HepG2 (cell line): ENCODE data around the gene GRIFIN. TPM values are rescaled to one million over a fixed set of nuclear protein-coding genes. Genes with fewer than 3 reads are reported as not detected.

Source experiments
- ATAC-seq: fragments of 200-7000 bp; cut with Tn5 transposase; 3 replicates; pipeline ENCODE4 v1.9.1; 2020; ENCODE audit warnings: mild to moderate bottlenecking, moderate library complexity
- BruUV-seq: library from RNA; stranded (reverse); fragments of 400-500 nt; replicated peaks from 2 replicates; lab custom pipeline; 2021; lab: Mats Ljungman, UMichigan
- CTCF ChIA-PET: fragments of 300-600 bp; formaldehyde crosslinking; extraction: SDS; loops from one replicate; lab custom pipeline; 2021; ENCODE audit warnings: low total read pairs, inconsistent platforms, low intra/inter-chr PET ratio; lab: Yijun Ruan, JAX
- POLR2A ChIA-PET: fragments of 350-600 bp; sonication (Branson Sonifier 250); formaldehyde crosslinking; loops from one replicate; lab custom pipeline; 2020; ENCODE audit warnings: antibody characterized with exemption, inconsistent platforms; lab: Yijun Ruan, JAX
- DNase-seq: peaks from one replicate; pipeline ENCODE4 v3.0.0-alpha.2; 2015; ENCODE audit warnings: low spot score
- FAIRE-seq: peaks from 3 replicates; lab custom pipeline; 2011; peaks lifted over from hg19 to GRCh38; lab: Jason Lieb, UNC
- H2AFZ ChIP-seq: one replicate; pipeline ENCODE4 v1.6.1; 2011; ENCODE audit warnings: low read length, inconsistent platforms
- H3K27ac ChIP-seq: fragments of 300-600 bp; 3 replicates; pipeline ENCODE4 v1.8.0; 2011; ENCODE audit warnings: mixed run types, mild to moderate bottlenecking, mixed read lengths, low read length, inconsistent platforms; ENCODE audit not compliant: insufficient read depth; ENCODE audit errors: extremely low read length
- H3K27me3 ChIP-seq, 2 experiments: fragments of 200-600 bp in 1 of 2; 2 replicates in 1 of 2; 3 replicates in 1 of 2; pipeline versions ENCODE4 v1.6.0 to v1.8.0; 2011; ENCODE audit warnings: low read length in 2 of 2, mild to moderate bottlenecking in 2 of 2, moderate library complexity in 2 of 2, inconsistent platforms in 1 of 2; ENCODE audit not compliant: insufficient read depth in 2 of 2, control insufficient read depth in 1 of 2
- H3K36me3 ChIP-seq, 2 experiments: fragments of 200-600 bp in 1 of 2; replicated peaks in 1 of 2; 2 replicates in 1 of 2; 3 replicates in 1 of 2; pipeline versions ENCODE4 v1.5.1 to v1.8.0; 2011; ENCODE audit warnings: low read length in 2 of 2, inconsistent platforms in 1 of 2; ENCODE audit not compliant: insufficient read depth in 2 of 2, control insufficient read depth in 1 of 2
- H3K4me1 ChIP-seq: 2 replicates; pipeline ENCODE4 v1.5.1; 2012; ENCODE audit warnings: low read length, inconsistent platforms; ENCODE audit not compliant: insufficient read depth
- H3K4me2 ChIP-seq: 2 replicates; pipeline ENCODE4 v1.6.0; 2011; ENCODE audit warnings: low read depth, low read length, inconsistent platforms
- H3K4me3 ChIP-seq, 3 experiments: fragments of 200-600 bp in 1 of 3; sonication (generic), shearing (Covaris generic) in 1 of 3; replicated peaks in 1 of 3; 2 replicates each; pipeline ENCODE4 v1.5.1; 2011 to 2016; ENCODE audit warnings: low read length in 3 of 3, inconsistent platforms in 2 of 3, low read depth in 2 of 3, mild to moderate bottlenecking in 2 of 3, control low read depth in 1 of 3, mixed read lengths in 1 of 3; ENCODE audit not compliant: insufficient read depth in 1 of 3
- H3K79me2 ChIP-seq: one replicate; pipeline ENCODE4 v1.6.1; 2011; ENCODE audit warnings: low read length, inconsistent platforms; ENCODE audit not compliant: insufficient read depth
- H3K9ac ChIP-seq: 2 replicates; pipeline ENCODE4 v1.6.0; 2011; ENCODE audit warnings: mild to moderate bottlenecking, low read depth, low read length, inconsistent platforms; ENCODE audit not compliant: insufficient read depth
- H3K9me3 ChIP-seq: 2 replicates; pipeline ENCODE4 v1.5.1; 2012; ENCODE audit warnings: mild to moderate bottlenecking, low read length
- H4K20me1 ChIP-seq: 2 replicates; pipeline ENCODE4 v1.6.0; 2011; ENCODE audit warnings: inconsistent platforms, mild to moderate bottlenecking, low read length, moderate library complexity; ENCODE audit not compliant: insufficient read depth
- AKAP8 ChIP-seq: sonication (generic); formaldehyde crosslinking; IDR thresholded peaks from 2 replicates; pipeline ENCODE4 v1.5.1; 2020; ENCODE audit warnings: mild to moderate bottlenecking, missing genetic modification reagents
- KDM4B ChIP-seq: sonication (generic); formaldehyde crosslinking; IDR thresholded peaks from 2 replicates; pipeline ENCODE4 v1.4.0; 2020; ENCODE audit warnings: missing genetic modification reagents
- LBX2 ChIP-seq: sonication (generic); formaldehyde crosslinking; IDR thresholded peaks from 2 replicates; pipeline ENCODE4 v1.5.0; 2020; ENCODE audit warnings: missing genetic modification reagents, mild to moderate bottlenecking, borderline replicate concordance
- PHF20 ChIP-seq: sonication (generic); formaldehyde crosslinking; IDR thresholded peaks from 2 replicates; pipeline ENCODE4 v1.5.0; 2020; ENCODE audit warnings: mild to moderate bottlenecking, missing genetic modification reagents
- TOE1 ChIP-seq: sonication (generic); formaldehyde crosslinking; IDR thresholded peaks from 2 replicates; pipeline ENCODE4 v1.4.0; 2020; ENCODE audit warnings: mild to moderate bottlenecking, missing genetic modification reagents
- ZBTB10 ChIP-seq: sonication (generic); formaldehyde crosslinking; IDR thresholded peaks from 2 replicates; pipeline ENCODE4 v1.4.0; 2020; ENCODE audit warnings: missing genetic modification reagents, borderline replicate concordance
- ZNF646 ChIP-seq: sonication (generic); formaldehyde crosslinking; IDR thresholded peaks from 2 replicates; pipeline ENCODE4 v1.9.0; 2021; ENCODE audit warnings: mild to moderate bottlenecking, missing genetic modification reagents
- ZSCAN30 ChIP-seq: sonication (generic); formaldehyde crosslinking; IDR thresholded peaks from 2 replicates; pipeline ENCODE4 v1.5.0; 2020; ENCODE audit warnings: mild to moderate bottlenecking, missing genetic modification reagents
- WGBS: methylation state at CpG from one replicate; pipeline ENCODE4 v1.1.6; 2017; ENCODE audit warnings: low lambda C conversion rate; 5-methylcytosine and 5-hydroxymethylcytosine counted together
- in situ Hi-C: cut with HindIII; loops from 2 replicates; pipeline ENCODE4 v1.10.0; 2017; ENCODE audit warnings: low pct_unique_long_range_greater_than_20kb; ENCODE audit not compliant: extremely low pct_ligation_motif_present
- intact Hi-C: fragments of 100-400 bp; cut with micrococcal nuclease; formaldehyde crosslinking; loops from one replicate; pipeline ENCODE4 v1.10.0; 2022; ENCODE audit not compliant: unreplicated experiment
- polyA plus RNA-seq, 8 experiments: library from polyadenylated mRNA; depleted of rRNA in 3 of 8; stranded (reverse) in 7 of 8; unstranded in 1 of 8; fragments of >200 nt; fragmentation: Illumina TruSeq in 4 of 8; extraction: Trizol in 4 of 8; gene quantifications; 2 replicates each; pipeline versions ENCODE4 v1.2.1 to v1.2.3, GENCODE V29; 2011 to 2016; ENCODE audit warnings: low read depth in 4 of 8, missing spikeins in 1 of 8, mixed read lengths in 1 of 8; ENCODE audit not compliant: insufficient read depth in 1 of 8
- total RNA-seq, 5 experiments: library from RNA; depleted of rRNA; stranded (reverse); fragments of >200 nt; fragmentation: Illumina TruSeq; extraction: Trizol; gene quantifications; 2 replicates each; pipeline ENCODE4 v1.2.3, GENCODE V29; 2016; ENCODE audit warnings: low read depth in 1 of 5

Gene GRIFIN
- total and polyA plus RNA-seq, 2 of the 13 experiments (the other 11 are each of a cell fraction or from before 2014, with no cell fraction given), result not detected

- intact Hi-C loops (no loop called here), in situ Hi-C loops (no loop called here)
- H3K4me2 ChIP-seq, result no peak overlapping the region
- peaks cover 6 to 84% of the 10 kb centered on the region in 2 experiments; a peak in 4 of 5 replicates for H3K27me3 ChIP-seq
- no peak for TF ChIP-seq KDM4B (CRISPR knock-in tag)
- TF ChIP-seq ZNF646 (CRISPR knock-in tag), result 0 out of 2 replicates have a peak, but pooled peaks have one; percentile 16
- TF ChIP-seq ZBTB10 (CRISPR knock-in tag), result no peak
- no peak for TF ChIP-seq ZSCAN30 (CRISPR knock-in tag)
- no peak for TF ChIP-seq AKAP8 (CRISPR knock-in tag)
- TF ChIP-seq TOE1 (CRISPR knock-in tag), result no peak
- TF ChIP-seq PHF20 (CRISPR knock-in tag), result no peak
- TF ChIP-seq LBX2 (CRISPR knock-in tag), result no peak
- H3K36me3 ChIP-seq, result no peaks in the 10 kb centered on the region
- WGBS, result 52% methylated on average over 5 of the region's 7 CpGs
- H3K9ac ChIP-seq, result no peak overlapping the region
- ATAC-seq (no peak), DNase-seq (no peak), FAIRE-seq (no peak)
- H3K9me3 ChIP-seq, result no peaks in the 10 kb centered on the region
- no peak overlapping the region for H2AFZ ChIP-seq
- no TSS peak for BruUV-seq
- no peaks in the 10 kb centered on the region for H3K79me2 ChIP-seq
- no peak overlapping the region for H3K27ac ChIP-seq
- H3K4me1 ChIP-seq, result peaks cover 75% of the 10 kb centered on the region
- ChIA-PET CTCF (no interaction called here), POLR2A (no interaction called here)
- no peaks in the 10 kb centered on the region for H4K20me1 ChIP-seq
- no peak overlapping the region for H3K4me3 ChIP-seq
These were observed 37.5 kb upstream of the GRIFIN start for GRCh38 chr7:2513702-2514101.
